Measurements from ENCODE around the gene IL5. TPM values are rescaled to one million over a fixed set of nuclear protein-coding genes. Genes with fewer than 3 reads are reported as not detected.

The IL5 gene
- total and polyA plus RNA-seq, 2 of the 4 experiments (the other 2 are of a cell fraction), result not detected

GRCh38 chr5:132526974-132527564, 16.3 kb downstream of the IL5 start:
- H3K9me3 ChIP-seq (ENCODE audit: control insufficient read depth, insufficient read depth, low read length), result no peaks in the 10 kb centered on the region
- no peak overlapping the region for H2AFZ ChIP-seq (replicated peaks; ENCODE audit: low read length, poor library complexity)
- peak; percentile 53; the same call in 1 of the 2 replicates for TF ChIP-seq BHLHE40 (IDR thresholded peaks at IDR 0.05; ENCODE audit: low read depth, low read length)
- no peak for TF ChIP-seq FOS (IDR thresholded peaks at IDR 0.05; ENCODE audit: low read depth, low read length)
- no peak for TF ChIP-seq POLR2A (IDR thresholded peaks at IDR 0.05; ENCODE audit: low read depth, low read length)
- no peak for TF ChIP-seq RAD21 (IDR thresholded peaks at IDR 0.05; ENCODE audit: low read length)
- TF ChIP-seq RCOR1 (IDR thresholded peaks at IDR 0.05; ENCODE audit: insufficient replicate concordance, low read length), result no peak
- no peak for TF ChIP-seq USF2 (IDR thresholded peaks at IDR 0.05; ENCODE audit: low read depth, low read length)
- TF ChIP-seq RFX5 (IDR thresholded peaks at IDR 0.05; ENCODE audit: low read depth, low read length), result no peak
- H3K14ac ChIP-seq (replicated peaks; ENCODE audit: low read depth, low read length), result no peak overlapping the region
- H3K9ac ChIP-seq (ENCODE audit: low read depth, low read length), result no peak overlapping the region
- peaks cover 3% of the 10 kb centered on the region; the same call in 1 of the 2 replicates for H3K9me1 ChIP-seq (ENCODE audit: insufficient read depth, low read length)
- no peak overlapping the region for H4K91ac ChIP-seq (ENCODE audit: insufficient read depth, low read depth, low read length)
- no peak overlapping the region for H2BK120ac ChIP-seq (ENCODE audit: low read depth, low read length)
- no peak overlapping the region for H3K56ac ChIP-seq (ENCODE audit: extremely low read depth, insufficient read depth, low read length)
- peaks cover 19% of the 10 kb centered on the region for H3K27me3 ChIP-seq (ENCODE audit: control insufficient read depth, insufficient read depth, low read length)
- no peak overlapping the region for H4K8ac ChIP-seq (ENCODE audit: low read depth in 2 of 2, low read length in 2 of 2)
- WGBS, 2 experiments (ENCODE audit: extremely low coverage in 2 of 2, insufficient read length in 1 of 2), result 66% methylated on average over 7 of the region's 8 CpGs; no CpG with 5 or more reads in 1 of the 2 experiments
- H2BK15ac ChIP-seq (ENCODE audit: low read depth, low read length), result no peak overlapping the region
- no peak overlapping the region for H2BK20ac ChIP-seq (ENCODE audit: low read depth, low read length)
- CTCF ChIA-PET, result interaction anchor here (0.5 to 2.1 kb wide), 9 partner anchors 9 to 263 kb away, joined by 3 to 8 read pairs (median 3); no protein-coding TSS in a partner anchor
- no TSS peak for BruUV-seq (replicated peaks)
- peak; percentile 58 for ATAC-seq (ENCODE audit: low read depth)
- H2BK5ac ChIP-seq (ENCODE audit: low read depth, low read length, poor library complexity, severe bottlenecking), result no peak overlapping the region
- H3K4ac ChIP-seq (ENCODE audit: low read depth, low read length), result no peak overlapping the region
- no peak overlapping the region for H3K27ac ChIP-seq (ENCODE audit: insufficient read depth, low read length)
- in situ Hi-C loops (cut with MboI; ENCODE audit: low sequenced_read_pairs), result loop anchor here (10.0 kb wide), 1 partner anchor 188 kb away; no protein-coding TSS in a partner anchor
- H3K4me2 ChIP-seq (ENCODE audit: low read depth, low read length), result no peak overlapping the region
- H4K5ac ChIP-seq (ENCODE audit: low read depth, low read length), result no peak overlapping the region
- H2AK9ac ChIP-seq (replicated peaks; ENCODE audit: low read depth, low read length, poor library complexity), result no peak overlapping the region
- H3K18ac ChIP-seq (ENCODE audit: low read depth, low read length), result no peak overlapping the region
- no peaks in the 10 kb centered on the region for H3K36me3 ChIP-seq (ENCODE audit: control insufficient read depth, insufficient read depth, low read length)
- no peaks in the 10 kb centered on the region for H4K20me1 ChIP-seq (ENCODE audit: insufficient read depth, low read length)
- H3K4me3 ChIP-seq (ENCODE audit: insufficient read depth, low read depth, low read length), result no peak overlapping the region
- no peak overlapping the region for H2AK5ac ChIP-seq (ENCODE audit: low read depth, low read length)
- H3K4me1 ChIP-seq (ENCODE audit: control insufficient read depth, insufficient read depth, low read length), result peaks cover 1% of the 10 kb centered on the region; the same call in 1 of the 2 replicates
- POLR2A ChIA-PET (ENCODE audit: unreplicated experiment), result no interaction called here
- intact Hi-C loops (cut with micrococcal nuclease), result loop anchor here (5.0 to 10.0 kb wide), 2 partner anchors 178 to 295 kb away; no protein-coding TSS in a partner anchor
- peak; percentile 54 for DNase-seq
- H3K79me1 ChIP-seq (ENCODE audit: low read depth in 1 of 2, low read length in 2 of 2), result no peaks in the 10 kb centered on the region
- dilution Hi-C loops (cut with HindIII; ENCODE audit: low sequenced_read_pairs, unreplicated experiment), result no loop called here
- no peak overlapping the region for H3K23ac ChIP-seq (ENCODE audit: low read depth, low read length)

All from IMR-90 (cell line).